Activated naive CD8-positive, alpha-beta T cell treated with anti-CD3 and anti-CD28 coated beads, Interleukin-2, amount 50 U/mL, for 16 hours (primary cell): Measurements from ENCODE around the gene RNU1-3.
"Not testable (repeated sequence)": the region's sequence is repeated elsewhere in the genome, so short reads cannot be mapped to it uniquely, and the experiment has no call there.

ENCODE experiments used
- DNase-seq: peaks from one replicate; pipeline ENCODE4 v3.0.0-alpha.2; 2020; ENCODE audit warnings: low read depth, low spot score

The RNU1-3 gene

GRCh38 chr1:16639091-16640031 lies 27.4 kb downstream of the RNU1-3 start:
- DNase-seq, result not testable (repeated sequence)

- DNase-seq, result not testable (repeated sequence)
Measured at GRCh38 chr1:16637941-16638778, 28.6 kb downstream of the RNU1-3 start.

GRCh38 chr1:16636551-16637195 lies 30.1 kb downstream of the RNU1-3 start:
- not testable (repeated sequence) for DNase-seq

- not testable (repeated sequence) for DNase-seq
Measured at GRCh38 chr1:16635959-16636358, 30.8 kb downstream of the RNU1-3 start.

- not testable (repeated sequence) for DNase-seq
Measured at GRCh38 chr1:16633540-16634282, 33.0 kb downstream of the RNU1-3 start.

- not testable (repeated sequence) for DNase-seq
Measured at GRCh38 chr1:16632044-16632850, 34.5 kb downstream of the RNU1-3 start.

- DNase-seq, result no peak
Measured at GRCh38 chr1:16631248-16632043, 35.3 kb downstream of the RNU1-3 start.

- no peak for DNase-seq
Measured at GRCh38 chr1:16630661-16631247, 36.0 kb downstream of the RNU1-3 start.

GRCh38 chr1:16629916-16630530 lies 36.7 kb downstream of the RNU1-3 start:
- DNase-seq, result not testable (repeated sequence)

GRCh38 chr1:16628361-16629111 lies 38.2 kb downstream of the RNU1-3 start:
- no peak for DNase-seq

- DNase-seq, result not testable (repeated sequence)
Measured at GRCh38 chr1:16626409-16626983, 40.3 kb downstream of the RNU1-3 start.

- no peak for DNase-seq
Measured at GRCh38 chr1:16625497-16626408, 41.0 kb downstream of the RNU1-3 start.

- DNase-seq, result not testable (repeated sequence)
Measured at GRCh38 chr1:16623812-16624719, 42.7 kb downstream of the RNU1-3 start.

- DNase-seq, result not testable (repeated sequence)
Measured at GRCh38 chr1:16623337-16623736, 43.4 kb downstream of the RNU1-3 start.

GRCh38 chr1:16621681-16622315 lies 45.0 kb downstream of the RNU1-3 start:
- DNase-seq, result not testable (repeated sequence)
